Esophagus squamous epithelium (tissue), 5 donors: ENCODE measurements around the gene STK10. TPM values are rescaled to one million over a fixed set of nuclear protein-coding genes. Genes with fewer than 3 reads are reported as not detected.
A peak's percentile ranks its signal among the peaks of the same experiment; 100 is the strongest.

Experiments
- DNase-seq: peaks from one replicate; lab custom pipeline; 2025; lab: John Stamatoyannopoulos, UW
- H3K27ac ChIP-seq, 4 donors: fragments of 200-600 bp; sonication (generic); one replicate each; pipeline ENCODE4 v1.5.1; 2016 to 2019; ENCODE audit warnings: mild to moderate bottlenecking in 1 of 4
- H3K27me3 ChIP-seq, 4 donors: fragments of 200-600 bp; sonication (generic); 1 replicate in 3 of 4; 2 replicates in 1 of 4; pipeline versions ENCODE4 v1.5.1 to v1.6.0; 2017 to 2021; ENCODE audit warnings: antibody characterized with exemption in 1 of 4
- H3K36me3 ChIP-seq, 3 donors: fragments of 200-600 bp; sonication (generic); one replicate each; pipeline ENCODE4 v1.5.1; 2016 to 2019
- H3K4me1 ChIP-seq, 3 donors: fragments of 200-600 bp; sonication (generic); one replicate each; pipeline ENCODE4 v1.5.1; 2017 to 2019
- H3K4me3 ChIP-seq, 4 donors: fragments of 200-600 bp; sonication (generic); 1 replicate in 3 of 4; 2 replicates in 1 of 4; pipeline ENCODE4 v1.5.1; 2016 to 2019; ENCODE audit warnings: mild to moderate bottlenecking in 2 of 4, moderate library complexity in 1 of 4
- H3K9me3 ChIP-seq, 3 donors: fragments of 200-600 bp; sonication (generic); one replicate each; pipeline ENCODE4 v1.5.1; 2016 to 2019
- CTCF ChIP-seq, 6 experiments: fragments of 450-650 bp in 4 of 6; fragments of 200-600 bp in 2 of 6; sonication (generic) in 2 of 6; IDR thresholded peaks; one replicate each; pipeline ENCODE4 v1.5.1; 2016 to 2019; ENCODE audit warnings: antibody characterized with exemption in 6 of 6, mild to moderate bottlenecking in 4 of 6, moderate library complexity in 4 of 6
- POLR2A ChIP-seq, 4 donors: fragments of 450-650 bp; IDR thresholded peaks; one replicate each; pipeline ENCODE4 v1.6.1; 2017; ENCODE audit warnings: antibody characterized with exemption in 4 of 4, mild to moderate bottlenecking in 4 of 4, moderate library complexity in 3 of 4
- WGBS, 2 donors: methylation state at CpG; one replicate each; pipeline ENCODE4 v1.1.5; 2018; 5-methylcytosine and 5-hydroxymethylcytosine counted together
- intact Hi-C: fragments of 100-400 bp; cut with DNase I; formaldehyde crosslinking; loops from one replicate; pipeline ENCODE4 v1.15.0; 2022
- total RNA-seq, 4 donors: library from RNA; depleted of rRNA; stranded (reverse); fragments of >200 nt; gene quantifications; one replicate each; pipeline ENCODE4 v1.1.0, GENCODE V29; 2016
- donor health status: DM: yes; HTN: yes; CAD: no.

STK10 gene
- total RNA-seq, 4 donors from 2014 or later: 5.4 to 15.6 (median 8.9) TPM

GRCh38 chr5:172188893-172189692, 1.1 kb upstream of the STK10 start:
- Histone ChIP-seq H3K4me1 (peaks cover 22 to 48% (median 22%) of the 10 kb centered on the region in 3 donors), H3K9me3 (no peaks in the 10 kb centered on the region), H3K27ac (peak overlapping the region in 2 of 4 donors; percentile 89 to 92), H3K36me3 (no peaks in the 10 kb centered on the region), H3K4me3 (peak overlapping the region; percentile 48 to 87 (median 72)), H3K27me3 (peaks cover 0 to 16% (median 0%) of the 10 kb centered on the region in 4 donors)
- 30 to 52% methylated on average over 20 to 26 of the region's 30 CpGs for WGBS, 2 donors
- intact Hi-C loops: loop anchor here (5.0 kb wide), 1 partner anchor 82 kb away; no protein-coding TSS in a partner anchor
- no peak for TF ChIP-seq CTCF (IDR thresholded peaks at IDR 0.05)
- TF ChIP-seq POLR2A (IDR thresholded peaks at IDR 0.05): no peak
- no peak for DNase-seq

GRCh38 chr5:172187118-172188032, 649 bp downstream of the STK10 start:
- peak overlapping the region; percentile 83 to 92 (median 90) for H3K27ac ChIP-seq
- no peak for DNase-seq
- no peaks in the 10 kb centered on the region for H3K36me3 ChIP-seq
- no peaks in the 10 kb centered on the region for H3K9me3 ChIP-seq
- H3K4me3 ChIP-seq: peak overlapping the region; percentile 48 to 87 (median 72)
- 0 to 1% methylated on average over 17 to 26 of the region's 66 CpGs for WGBS, 2 donors
- peaks cover 0 to 13% (median 0%) of the 10 kb centered on the region in 4 donors for H3K27me3 ChIP-seq
- intact Hi-C loops: loop anchor here (5.0 kb wide), 1 partner anchor 80 kb away; no protein-coding TSS in a partner anchor
- TF ChIP-seq CTCF (IDR thresholded peaks at IDR 0.05) (no peak), POLR2A (IDR thresholded peaks at IDR 0.05) (peak in 1 of 4 donors; percentile 48)
- H3K4me1 ChIP-seq: peaks cover 22 to 52% (median 22%) of the 10 kb centered on the region in 3 donors

GRCh38 chr5:172186114-172186695, 1.8 kb downstream of the STK10 start:
- H3K36me3 ChIP-seq: no peaks in the 10 kb centered on the region
- H3K27me3 ChIP-seq: peaks cover 0 to 7% (median 0%) of the 10 kb centered on the region in 4 donors
- no peak for DNase-seq
- peak overlapping the region; percentile 48 to 87 (median 72) for H3K4me3 ChIP-seq
- TF ChIP-seq CTCF (IDR thresholded peaks at IDR 0.05): no peak
- no peak for TF ChIP-seq POLR2A (IDR thresholded peaks at IDR 0.05)
- peak overlapping the region; percentile 27 to 92 (median 90) for H3K27ac ChIP-seq
- no peaks in the 10 kb centered on the region for H3K9me3 ChIP-seq
- intact Hi-C loops: loop anchor here (5.0 kb wide), 1 partner anchor 79 kb away; no protein-coding TSS in a partner anchor
- H3K4me1 ChIP-seq: peaks cover 22 to 52% (median 22%) of the 10 kb centered on the region in 3 donors
- 71% methylated on average over 11 to 13 of the region's 13 CpGs for WGBS, 2 donors

GRCh38 chr5:172185096-172185461, 2.9 kb downstream of the STK10 start:
- Histone ChIP-seq H3K27ac (peak overlapping the region; percentile 27 to 92 (median 85)), H3K4me1 (peaks cover 22 to 62% (median 23%) of the 10 kb centered on the region in 3 donors), H3K27me3 (peaks cover 0 to 7% (median 0%) of the 10 kb centered on the region in 4 donors), H3K4me3 (peak overlapping the region in 3 of 4 donors; percentile 59 to 87 (median 84)), H3K9me3 (no peaks in the 10 kb centered on the region), H3K36me3 (no peaks in the 10 kb centered on the region)
- TF ChIP-seq POLR2A (IDR thresholded peaks at IDR 0.05) (no peak), CTCF (IDR thresholded peaks at IDR 0.05) (no peak)
- WGBS, 2 donors: 64 to 66% methylated on average over 10 of the region's 10 CpGs
- no peak for DNase-seq
- intact Hi-C loops: loop anchor here (5.0 kb wide), 1 partner anchor 78 kb away; no protein-coding TSS in a partner anchor
